ENCODE results near the gene DNASE2B. TPM values are rescaled to one million over a fixed set of nuclear protein-coding genes. Genes with fewer than 3 reads are reported as not detected.

Gene DNASE2B
- total RNA-seq, 2 experiments from 2014 or later: not detected

GRCh38 chr1:84450910-84451309 lies 52.6 kb downstream of the DNASE2B start:
- ChIA-PET POLR2A (no interaction called here), CTCF (interaction anchor here (1.0 kb wide), 1 partner anchor 9 kb away, joined by 4 read pairs; no protein-coding TSS in a partner anchor)
- intact Hi-C loops (cut with micrococcal nuclease): no loop called here
- H3K4me3 Mint-ChIP-seq: no peak overlapping the region
- H3K36me3 Mint-ChIP-seq (ENCODE audit: low read depth): no peaks in the 10 kb centered on the region
- H3K4me1 Mint-ChIP-seq (ENCODE audit: low read depth): no peaks in the 10 kb centered on the region
- H3K27me3 Mint-ChIP-seq: peaks cover 7% of the 10 kb centered on the region
- no peak overlapping the region for H3K27ac Mint-ChIP-seq
- DNase-seq (no peak), ATAC-seq (no peak)
- no peaks in the 10 kb centered on the region for H3K9me3 Mint-ChIP-seq
- no peak for TF ChIP-seq CTCF (IDR thresholded peaks at IDR 0.05)

- peaks cover 7% of the 10 kb centered on the region for H3K27me3 Mint-ChIP-seq
- ATAC-seq (no peak), DNase-seq (no peak)
- TF ChIP-seq CTCF (IDR thresholded peaks at IDR 0.05): no peak
- CTCF ChIA-PET: no interaction called here
- POLR2A ChIA-PET: no interaction called here
- no peaks in the 10 kb centered on the region for H3K36me3 Mint-ChIP-seq (ENCODE audit: low read depth)
- no peaks in the 10 kb centered on the region for H3K4me1 Mint-ChIP-seq (ENCODE audit: low read depth)
- intact Hi-C loops (cut with micrococcal nuclease): no loop called here
- no peak overlapping the region for H3K27ac Mint-ChIP-seq
- H3K4me3 Mint-ChIP-seq: no peak overlapping the region
- no peaks in the 10 kb centered on the region for H3K9me3 Mint-ChIP-seq
These were observed 54.2 kb downstream of the DNASE2B start for GRCh38 chr1:84452436-84452835.

GRCh38 chr1:84462118-84462517 lies 63.8 kb downstream of the DNASE2B start:
- ATAC-seq: no peak
- no peak for DNase-seq
- no peak for TF ChIP-seq CTCF (IDR thresholded peaks at IDR 0.05)
- Mint-ChIP-seq H3K4me1 (ENCODE audit: low read depth) (no peaks in the 10 kb centered on the region), H3K4me3 (no peak overlapping the region), H3K27ac (no peak overlapping the region), H3K36me3 (ENCODE audit: low read depth) (no peaks in the 10 kb centered on the region), H3K9me3 (no peaks in the 10 kb centered on the region), H3K27me3 (peaks cover 16% of the 10 kb centered on the region)
- POLR2A ChIA-PET: no interaction called here
- CTCF ChIA-PET: no interaction called here
- intact Hi-C loops (cut with micrococcal nuclease): no loop called here

Other genes starting within 250 kb of the DNASE2B start
- 1 to 10 TPM in 1 of 2 experiments, under 1 TPM in 1; 0.67 to 1.2 TPM for gene SAMD13, start 96.8 kb upstream of the DNASE2B start, total RNA-seq
- gene RPF1, start 80.8 kb downstream of the DNASE2B start, total RNA-seq: 10 to 100 TPM; 61.9 to 64.1 TPM
- 1 to 10 TPM; 2.5 to 3.0 TPM for gene SPATA1, start 107.9 kb downstream of the DNASE2B start, total RNA-seq
- 100 to 1,000 TPM; 101 to 106 TPM for gene GNG5, start 108.1 kb downstream of the DNASE2B start, total RNA-seq
- gene CTBS, start 176.0 kb downstream of the DNASE2B start, total RNA-seq: 10 to 100 TPM; 13.5 to 18.3 TPM

All from activated CD8-positive, alpha-beta T cell treated with anti-CD3 and anti-CD28 coated beads for 36 hours (primary cell).